NCI-H526 (cell line): ENCODE data around the gene GPX2.
"Not testable (repeated sequence)": the region's sequence is repeated elsewhere in the genome, so short reads cannot be mapped to it uniquely, and the experiment has no call there.

Experiments used
- DNase-seq, 2 experiments: peaks; one replicate each; lab custom pipeline; 2025; lab: John Stamatoyannopoulos, UW

GPX2 gene

DNA sequence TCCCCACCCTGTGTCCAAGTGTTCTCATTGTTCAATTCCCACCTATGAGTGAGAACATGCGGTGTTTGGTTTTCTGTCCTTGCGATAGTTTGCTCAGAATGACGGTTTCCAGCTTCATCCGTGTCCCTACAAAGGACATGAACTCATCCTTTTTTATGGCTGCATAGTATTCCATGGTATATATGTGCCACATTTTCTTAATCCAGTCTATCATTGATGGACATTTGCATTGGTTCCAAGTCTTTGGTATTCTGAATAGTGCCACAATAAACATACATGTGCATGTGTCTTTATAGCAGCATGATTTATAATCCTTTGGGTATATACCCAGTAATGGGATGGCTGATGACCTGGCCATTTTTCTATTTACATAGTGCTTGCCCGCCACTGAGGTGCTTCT, 29.1 kb downstream of the GPX2 start:
- not testable (repeated sequence) for DNase-seq

DNA sequence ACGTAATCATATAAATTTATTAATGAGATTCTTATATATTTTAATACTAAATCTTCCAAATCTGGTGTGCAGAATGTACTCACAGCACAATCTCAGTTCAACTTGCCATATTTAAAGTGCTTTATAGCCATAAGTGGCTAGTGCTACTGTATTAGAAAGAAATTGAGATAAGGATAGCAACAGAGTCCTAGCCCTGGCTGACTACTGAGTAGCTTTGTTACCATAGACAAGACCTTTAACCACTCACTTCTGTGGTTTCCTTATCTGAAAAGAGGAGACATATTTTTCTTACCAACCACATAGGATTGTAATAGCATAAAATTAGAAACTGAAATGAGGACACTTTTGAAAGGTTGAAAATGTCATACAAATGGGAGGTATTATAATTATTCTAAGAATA, 30.3 kb downstream of the GPX2 start:
- DNase-seq, result no peak

DNA sequence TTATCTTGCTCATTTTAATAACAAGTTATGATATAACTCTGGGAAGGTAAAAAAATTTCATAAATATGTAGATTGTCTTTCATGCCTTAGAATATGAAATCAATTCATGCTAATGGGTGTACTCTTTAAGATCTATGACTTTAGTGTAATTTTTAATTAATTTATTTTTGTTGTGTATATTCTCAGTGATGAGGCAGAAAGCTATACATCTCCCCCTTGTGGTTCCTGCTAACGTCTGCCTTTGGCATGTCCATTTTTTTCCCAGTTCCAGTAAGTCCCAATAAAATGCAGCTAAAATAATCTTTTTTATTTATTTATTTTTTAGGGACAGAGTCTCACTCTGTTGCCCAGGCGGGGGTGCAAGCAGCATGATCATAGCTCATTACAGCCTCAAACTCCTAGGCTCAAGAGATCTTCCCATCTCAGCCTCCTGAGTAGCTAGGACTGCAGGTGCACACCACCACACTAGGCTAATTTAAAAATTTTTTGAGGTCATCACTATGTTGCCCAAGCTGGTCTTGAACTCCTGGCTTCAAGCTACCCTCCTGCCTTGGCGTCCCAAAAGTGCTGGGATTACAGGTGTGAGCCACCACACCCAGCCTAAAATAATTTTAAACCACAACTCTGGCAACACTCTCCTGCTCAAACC, 31.6 kb downstream of the GPX2 start:
- peak in 1 of 2 experiments; percentile 49 for DNase-seq

DNA sequence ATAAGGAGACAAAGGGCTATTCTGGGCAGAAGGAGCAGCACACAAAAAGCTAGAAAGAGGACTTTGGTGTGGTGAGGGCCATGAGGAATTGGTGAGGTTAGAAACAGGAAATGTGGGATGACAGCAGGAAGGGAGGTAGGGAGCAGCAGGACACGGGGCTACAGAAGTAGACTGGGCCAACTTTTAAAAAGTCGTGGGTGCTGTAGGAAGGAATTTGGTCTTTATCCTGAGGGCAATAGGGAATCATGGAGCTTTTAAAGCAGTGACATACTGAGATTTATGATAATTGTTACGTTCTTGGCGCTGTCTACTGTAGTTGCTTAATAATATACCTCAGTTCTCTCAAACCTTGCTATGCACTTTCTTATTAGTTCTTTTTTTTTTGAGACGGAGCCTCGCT, 36.5 kb downstream of the GPX2 start:
- DNase-seq, result no peak

DNA sequence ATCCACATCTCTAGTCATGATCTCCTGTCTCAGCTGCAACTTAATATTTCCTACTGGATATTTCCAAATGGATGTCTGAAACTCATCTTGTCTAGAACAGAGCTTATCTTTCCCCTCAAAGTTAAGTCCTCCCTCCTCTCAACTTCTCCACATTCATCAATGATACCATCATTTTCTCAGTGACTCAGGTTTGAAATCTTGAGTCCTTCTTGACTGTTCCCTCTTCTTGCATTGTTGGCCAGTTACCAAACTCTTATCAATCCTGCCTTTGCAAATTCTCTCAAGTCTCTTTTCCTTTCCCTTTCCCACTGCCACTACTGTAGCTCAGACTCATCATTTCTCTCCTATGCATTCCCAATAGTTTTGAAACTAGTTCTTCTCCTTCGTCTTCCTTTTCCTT, 42.6 kb downstream of the GPX2 start:
- DNase-seq, result no peak

DNA sequence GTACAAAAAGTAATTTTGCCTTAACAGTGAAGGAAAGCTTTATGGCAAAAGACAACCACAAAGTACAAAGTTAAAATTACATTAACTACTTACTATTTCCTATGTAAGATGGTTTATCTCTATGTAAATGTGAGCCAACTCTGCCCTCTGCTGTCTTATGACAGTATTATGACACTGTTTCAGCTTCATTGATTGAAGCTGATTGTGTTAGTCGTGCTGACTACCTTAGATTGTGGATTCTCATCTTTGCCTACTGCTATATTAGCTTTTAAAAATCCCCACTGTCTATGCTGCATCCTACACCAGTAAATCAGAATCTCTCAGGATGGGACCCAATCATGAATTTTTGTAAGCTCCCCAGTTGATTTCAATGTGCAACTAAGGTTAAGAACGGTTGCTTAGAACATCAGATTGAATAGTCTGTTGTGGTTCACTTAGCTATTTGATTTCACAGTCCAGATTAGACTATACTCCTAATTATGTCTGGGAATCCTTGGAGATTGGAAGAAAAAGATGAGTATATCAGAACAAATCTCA, 50.6 kb downstream of the GPX2 start:
- DNase-seq, result peak; percentile 44 to 72

DNA sequence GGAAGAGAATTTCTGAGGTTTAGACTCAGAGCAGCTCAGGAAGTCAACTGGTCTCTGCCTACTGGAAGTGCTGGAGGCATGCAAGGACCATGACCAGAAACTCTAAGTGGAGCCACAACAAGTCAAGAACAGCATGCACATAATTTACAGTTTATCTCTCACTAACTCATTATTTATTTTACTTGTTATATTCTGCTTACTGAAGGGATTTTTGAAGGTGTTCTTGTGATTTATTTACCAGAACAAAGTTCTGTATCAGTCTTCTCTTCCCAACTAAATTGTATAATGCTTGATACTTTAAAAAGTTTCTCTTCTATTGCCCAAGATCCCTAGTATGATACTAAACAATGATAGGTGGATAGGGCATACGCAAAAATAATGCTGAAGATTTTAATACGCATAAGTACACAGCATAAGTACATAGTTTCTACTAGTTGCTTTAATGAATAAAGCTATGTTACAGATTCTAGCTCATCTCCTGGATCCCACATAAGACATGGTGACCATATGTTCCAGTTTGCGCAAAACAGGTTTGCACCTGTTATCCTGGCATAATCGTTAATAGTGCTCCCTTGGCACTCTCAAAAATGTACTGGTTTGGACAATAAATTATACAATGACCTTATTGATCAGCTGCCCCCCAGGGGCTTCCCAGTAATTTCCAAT, 51.2 kb downstream of the GPX2 start:
- DNase-seq, result no peak

DNA sequence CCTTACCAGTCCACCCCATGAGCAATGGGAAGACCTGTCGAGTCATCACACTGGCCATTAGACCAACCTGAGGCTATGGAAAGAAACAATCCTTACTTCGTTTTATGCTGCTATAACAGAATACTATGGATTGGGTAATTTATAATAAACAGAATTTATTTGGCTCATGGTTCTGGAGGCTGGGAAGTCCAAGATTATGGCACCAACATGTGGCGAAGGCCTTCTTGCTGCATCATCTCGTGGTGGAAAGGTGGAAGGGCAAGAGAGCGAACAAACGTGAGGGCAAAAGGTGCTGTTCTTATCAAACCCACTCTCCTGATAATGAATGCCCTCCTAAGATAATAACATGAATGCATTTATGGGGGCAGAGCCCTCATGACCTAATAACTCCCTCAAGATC, 53.2 kb downstream of the GPX2 start:
- no peak for DNase-seq
